Keratinocyte (primary cell): ENCODE data around the gene WDR89. TPM values are rescaled to one million over a fixed set of nuclear protein-coding genes. Genes with fewer than 3 reads are reported as not detected.

Source experiments
- DNase-seq: peaks from one replicate; pipeline ENCODE4 v3.0.0-alpha.2; 2011; ENCODE audit warnings: low read depth, missing footprints, low spot score
- FAIRE-seq: peaks from 2 replicates; lab custom pipeline; 2011; peaks lifted over from hg19 to GRCh38; lab: Jason Lieb, UNC
- H2AFZ ChIP-seq: 2 replicates; pipeline ENCODE4 v1.6.0; 2012; ENCODE audit warnings: low read length, control low read depth, inconsistent platforms; ENCODE audit not compliant: control insufficient read depth
- H3K27ac ChIP-seq: 2 replicates; pipeline ENCODE4 v1.5.1; 2011; ENCODE audit warnings: low read length; ENCODE audit not compliant: control insufficient read depth, insufficient read depth
- H3K27me3 ChIP-seq: 3 replicates; pipeline ENCODE4 v1.6.0; 2011; ENCODE audit warnings: low read length; ENCODE audit not compliant: control insufficient read depth, insufficient read depth; ENCODE audit errors: extremely low read depth
- H3K36me3 ChIP-seq, 2 experiments: 2 replicates in 1 of 2; 3 replicates in 1 of 2; pipeline ENCODE4 v1.5.1; 2011; ENCODE audit warnings: low read length in 2 of 2, mild to moderate bottlenecking in 1 of 2; ENCODE audit not compliant: control insufficient read depth in 2 of 2, insufficient read depth in 2 of 2; ENCODE audit errors: extremely low read depth in 1 of 2
- H3K4me1 ChIP-seq: 3 replicates; pipeline ENCODE4 v1.5.1; 2011; ENCODE audit warnings: low read length; ENCODE audit not compliant: control insufficient read depth, insufficient read depth; ENCODE audit errors: extremely low read depth
- H3K4me2 ChIP-seq: 3 replicates; pipeline ENCODE4 v1.6.0; 2011; ENCODE audit warnings: low read depth, low read length; ENCODE audit not compliant: control insufficient read depth, insufficient read depth; ENCODE audit errors: extremely low read depth
- H3K4me3 ChIP-seq, 3 experiments: fragments of 200-600 bp in 1 of 3; sonication (generic) in 1 of 3; 2 replicates in 2 of 3; 3 replicates in 1 of 3; pipeline ENCODE4 v1.5.1; 2011 to 2016; ENCODE audit warnings: low read length in 3 of 3, mild to moderate bottlenecking in 3 of 3, control low read depth in 2 of 3, inconsistent platforms in 1 of 3, low read depth in 1 of 3, mixed read lengths in 1 of 3, mixed run types in 1 of 3, moderate library complexity in 1 of 3; ENCODE audit not compliant: control insufficient read depth in 2 of 3, insufficient read depth in 2 of 3; ENCODE audit errors: extremely low read depth in 1 of 3
- H3K79me2 ChIP-seq: 2 replicates; pipeline ENCODE4 v1.6.0; 2012; ENCODE audit warnings: low read length; ENCODE audit not compliant: control insufficient read depth, insufficient read depth
- H3K9ac ChIP-seq: 3 replicates; pipeline ENCODE4 v1.6.0; 2011; ENCODE audit warnings: low read length; ENCODE audit not compliant: control insufficient read depth, insufficient read depth; ENCODE audit errors: extremely low read depth
- H3K9me1 ChIP-seq: 3 replicates; pipeline ENCODE4 v1.6.0; 2011; ENCODE audit warnings: low read length; ENCODE audit not compliant: control insufficient read depth, insufficient read depth; ENCODE audit errors: extremely low read depth
- H3K9me3 ChIP-seq: 2 replicates; pipeline ENCODE4 v1.5.1; 2012; ENCODE audit warnings: low read depth, low read length; ENCODE audit not compliant: control insufficient read depth
- H4K20me1 ChIP-seq: 3 replicates; pipeline ENCODE4 v1.6.0; 2011; ENCODE audit warnings: low read length; ENCODE audit not compliant: control insufficient read depth, insufficient read depth; ENCODE audit errors: extremely low read depth
- CTCF ChIP-seq, 3 experiments: IDR thresholded peaks in 1 of 3; conservative IDR thresholded peaks in 1 of 3; optimal IDR thresholded peaks in 1 of 3; 2 replicates in 2 of 3; 3 replicates in 1 of 3; pipeline versions ENCODE3 to v1.5.1; 2011; ENCODE audit warnings: low read length in 3 of 3, mild to moderate bottlenecking in 3 of 3, moderate library complexity in 2 of 3, control low read depth in 1 of 3, inconsistent platforms in 1 of 3; ENCODE audit not compliant: insufficient read depth in 2 of 3; ENCODE audit errors: extremely low read depth in 1 of 3
- EZH2 ChIP-seq: IDR thresholded peaks from one replicate; pipeline ENCODE4 v1.6.1; 2012; ENCODE audit warnings: inconsistent platforms, mild to moderate bottlenecking, low read length, moderate library complexity
- dilution Hi-C: fragments of 300-500 bp; cut with MboI; formaldehyde crosslinking; loops from one replicate; pipeline ENCODE4 v1.7.0; 2020; ENCODE audit warnings: low sequenced_read_pairs; ENCODE audit not compliant: extremely low pct_ligation_motif_present
- polyA plus RNA-seq, 5 experiments: library from polyadenylated mRNA; depleted of rRNA in 3 of 5; stranded (reverse) in 3 of 5; stranded (forward) in 1 of 5; unstranded in 1 of 5; fragments of >200 nt; gene quantifications; 1 replicate in 1 of 5; 2 replicates in 3 of 5; 3 replicates in 1 of 5; pipeline versions ENCODE4 v1.2.1 to v1.2.3, GENCODE V29; 2011 to 2012; ENCODE audit warnings: missing spikeins in 2 of 5, low read depth in 1 of 5, low replicate concordance in 1 of 5

Gene WDR89
- polyA plus RNA-seq, 1 donor (not counting 4 experiments of a cell fraction or from before 2014, with no cell fraction given): 14.3 TPM

GRCh38 chr14:63642656-63643382, 1.1 kb upstream of the WDR89 start:
- Histone ChIP-seq H2AFZ (peak overlapping the region; percentile 82), H3K9me3 (no peaks in the 10 kb centered on the region), H3K4me3 (peak overlapping the region; percentile 51 to 98 (median 75)), H3K4me2 (peak overlapping the region; percentile 87), H3K36me3 (no peaks in the 10 kb centered on the region), H3K9me1 (no peaks in the 10 kb centered on the region), H3K9ac (peak overlapping the region; percentile 95), H3K79me2 (peaks cover 20% of the 10 kb centered on the region), H3K27ac (peak overlapping the region; percentile 99), H3K27me3 (no peaks in the 10 kb centered on the region), H4K20me1 (no peaks in the 10 kb centered on the region), H3K4me1 (peaks cover 4% of the 10 kb centered on the region)
- FAIRE-seq (no peak), DNase-seq (no peak)
- dilution Hi-C loops: no loop called here
- TF ChIP-seq CTCF (optimal IDR thresholded peaks at IDR 0.05 in 1 of 3, IDR thresholded peaks at IDR 0.05 in 1 of 3, conservative IDR thresholded peaks at IDR 0.05 in 1 of 3; ENCODE audit: extremely low read depth in 1 of 3, insufficient read depth in 2 of 3, low read length in 3 of 3) (no peak), EZH2 (no peak)

DNA sequence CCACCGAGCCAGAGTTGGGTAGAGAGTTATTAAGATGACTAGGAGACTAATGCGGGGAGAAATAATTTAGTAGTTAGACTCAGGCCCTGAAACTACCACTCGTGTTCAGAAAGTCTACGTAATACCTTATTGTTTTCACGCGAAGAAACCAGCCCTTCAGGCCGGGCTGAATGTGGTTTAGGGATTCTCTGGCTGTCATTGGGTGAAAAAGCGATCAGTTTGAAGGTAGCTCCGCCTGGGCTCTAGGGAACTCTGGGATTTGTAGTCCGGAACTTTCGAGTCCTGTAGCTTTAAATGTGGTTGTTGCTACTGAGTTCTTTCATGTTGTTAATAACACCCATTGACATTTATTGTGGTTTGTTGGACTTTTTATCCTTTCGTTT, 549 bp upstream of the WDR89 start:
- Histone ChIP-seq H3K9me1 (no peaks in the 10 kb centered on the region), H3K27me3 (no peaks in the 10 kb centered on the region), H3K9ac (peak overlapping the region; percentile 95), H3K4me3 (peak overlapping the region; percentile 51 to 98 (median 75)), H3K36me3 (no peaks in the 10 kb centered on the region), H3K79me2 (peaks cover 26% of the 10 kb centered on the region), H3K4me2 (peak overlapping the region; percentile 87), H3K9me3 (no peaks in the 10 kb centered on the region), H3K27ac (peak overlapping the region; percentile 99), H4K20me1 (no peaks in the 10 kb centered on the region), H3K4me1 (peaks cover 4% of the 10 kb centered on the region), H2AFZ (peak overlapping the region; percentile 95)
- dilution Hi-C loops: no loop called here
- DNase-seq (peak; percentile 78), FAIRE-seq (peak; percentile 86)
- TF ChIP-seq CTCF (optimal IDR thresholded peaks at IDR 0.05 in 1 of 3, IDR thresholded peaks at IDR 0.05 in 1 of 3, conservative IDR thresholded peaks at IDR 0.05 in 1 of 3; ENCODE audit: extremely low read depth in 1 of 3, insufficient read depth in 2 of 3, low read length in 3 of 3): no peak
- no peak for TF ChIP-seq EZH2
